ENCODE results near the gene GLIS1. TPM values are rescaled to one million over a fixed set of nuclear protein-coding genes. Genes with fewer than 3 reads are reported as not detected.

GLIS1 gene
- total and polyA plus RNA-seq, 9 donors, result 0.12 to 2.9 (median 0.48) TPM; not detected in 1

DNA sequence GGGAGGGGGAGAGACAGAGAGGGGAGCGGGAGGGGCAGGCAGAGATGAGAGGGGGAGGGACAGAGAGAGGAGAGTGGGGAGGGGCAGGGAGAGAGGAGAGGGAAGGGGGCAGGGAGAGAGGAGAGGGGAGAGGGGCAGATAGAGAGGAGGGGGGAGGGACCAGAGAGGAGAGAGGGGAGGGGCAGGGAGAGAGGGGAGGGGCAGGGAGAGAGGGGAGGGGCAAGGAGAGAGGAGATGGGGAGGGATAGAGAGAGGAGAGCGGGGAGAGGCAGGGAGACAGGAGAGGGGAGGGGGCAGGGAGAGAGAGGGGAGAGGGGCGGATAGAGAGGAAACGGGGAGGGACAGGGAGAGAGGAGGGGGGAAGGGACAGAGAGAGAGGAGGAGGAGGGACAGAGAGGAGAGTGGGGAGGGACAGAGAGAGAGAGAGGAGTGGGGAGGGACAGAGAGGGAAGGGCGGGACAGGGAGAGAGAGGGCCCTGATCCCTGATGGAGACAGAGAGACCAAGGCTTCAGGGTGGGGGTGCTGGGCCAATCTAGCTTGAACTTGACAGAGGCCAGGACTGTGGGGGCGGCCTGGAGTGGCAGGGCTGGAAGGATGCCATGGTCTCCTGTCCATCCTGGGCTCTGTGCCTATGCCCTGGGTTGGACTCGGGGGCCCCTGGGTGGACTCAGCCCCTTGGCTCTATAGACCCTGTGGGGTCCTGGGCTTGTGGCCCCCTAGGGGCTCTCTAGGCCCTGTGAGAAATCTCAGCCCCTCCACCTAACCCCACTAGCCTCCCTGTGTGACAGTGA, 236.1 kb downstream of the GLIS1 start:
- WGBS, 3 donors, result 55 to 73% (median 58%) methylated on average over 4 to 7 of the region's 7 CpGs
- no peak for DNase-seq
- H3K4me1 ChIP-seq (ENCODE audit: insufficient read depth), result no peaks in the 10 kb centered on the region
- H3K4me3 ChIP-seq, result no peak overlapping the region
- intact Hi-C loops (cut with DNase I), result no loop called here
- no peak overlapping the region for H3K27ac ChIP-seq
- TF ChIP-seq EP300 (IDR thresholded peaks at IDR 0.05), result no peak
- TF ChIP-seq, protein P1, sequence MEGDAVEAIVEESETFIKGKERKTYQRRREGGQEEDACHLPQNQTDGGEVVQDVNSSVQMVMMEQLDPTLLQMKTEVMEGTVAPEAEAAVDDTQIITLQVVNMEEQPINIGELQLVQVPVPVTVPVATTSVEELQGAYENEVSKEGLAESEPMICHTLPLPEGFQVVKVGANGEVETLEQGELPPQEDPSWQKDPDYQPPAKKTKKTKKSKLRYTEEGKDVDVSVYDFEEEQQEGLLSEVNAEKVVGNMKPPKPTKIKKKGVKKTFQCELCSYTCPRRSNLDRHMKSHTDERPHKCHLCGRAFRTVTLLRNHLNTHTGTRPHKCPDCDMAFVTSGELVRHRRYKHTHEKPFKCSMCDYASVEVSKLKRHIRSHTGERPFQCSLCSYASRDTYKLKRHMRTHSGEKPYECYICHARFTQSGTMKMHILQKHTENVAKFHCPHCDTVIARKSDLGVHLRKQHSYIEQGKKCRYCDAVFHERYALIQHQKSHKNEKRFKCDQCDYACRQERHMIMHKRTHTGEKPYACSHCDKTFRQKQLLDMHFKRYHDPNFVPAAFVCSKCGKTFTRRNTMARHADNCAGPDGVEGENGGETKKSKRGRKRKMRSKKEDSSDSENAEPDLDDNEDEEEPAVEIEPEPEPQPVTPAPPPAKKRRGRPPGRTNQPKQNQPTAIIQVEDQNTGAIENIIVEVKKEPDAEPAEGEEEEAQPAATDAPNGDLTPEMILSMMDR (IDR thresholded peaks at IDR 0.05), result no peak
- TF ChIP-seq POLR2A (IDR thresholded peaks at IDR 0.05), result no peak
- no peaks in the 10 kb centered on the region for H3K9me3 ChIP-seq
- no peaks in the 10 kb centered on the region for H3K27me3 ChIP-seq
- no peaks in the 10 kb centered on the region for H3K36me3 ChIP-seq

DNA sequence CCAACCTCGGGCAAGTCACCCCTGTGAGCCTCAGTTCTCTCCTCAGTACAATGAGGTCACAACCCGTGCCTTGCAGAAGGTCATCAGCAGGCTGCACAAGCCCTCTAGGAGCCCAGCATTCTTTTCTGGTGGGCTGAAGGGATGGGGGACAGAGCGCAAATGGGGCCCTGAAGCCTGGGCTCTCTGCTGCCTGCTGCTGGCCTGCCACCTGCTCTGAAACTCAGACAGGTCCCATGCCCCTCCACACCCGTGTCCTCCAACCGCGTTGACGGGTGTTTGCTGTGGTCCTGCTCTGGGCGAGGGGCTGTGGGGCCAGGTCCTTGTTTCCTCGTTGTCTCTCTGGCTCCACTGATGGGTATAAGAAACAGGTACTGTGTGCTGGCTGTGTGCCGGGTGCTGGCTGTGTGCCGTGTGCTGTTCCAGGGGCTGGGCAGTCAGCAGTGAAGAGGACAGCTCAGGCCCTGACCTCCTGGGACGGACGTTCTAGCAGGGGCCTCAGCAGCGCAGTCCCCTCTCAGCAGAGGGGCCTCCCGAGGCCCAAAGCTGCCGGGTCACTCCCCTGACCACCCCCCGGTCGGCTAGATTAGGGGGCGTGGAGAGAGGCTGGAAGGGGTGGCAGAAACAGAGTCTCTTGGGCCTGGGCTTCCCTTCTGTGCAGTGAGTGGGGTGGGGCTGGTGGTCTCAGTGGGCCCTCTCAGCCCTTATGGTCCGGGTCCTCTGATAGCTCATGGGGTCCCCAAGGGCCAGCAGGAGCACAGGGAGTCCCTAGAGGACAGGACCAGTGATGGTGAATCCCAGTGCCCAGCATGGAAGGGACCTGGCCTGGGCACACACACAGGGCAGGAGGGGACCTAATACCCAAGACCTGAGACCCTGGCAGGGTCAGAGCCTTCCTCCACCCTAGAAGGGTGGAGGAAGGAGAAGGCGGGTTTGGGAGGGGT, 237.6 kb downstream of the GLIS1 start:
- no peaks in the 10 kb centered on the region for H3K36me3 ChIP-seq
- intact Hi-C loops (cut with DNase I), result no loop called here
- no peak overlapping the region for H3K27ac ChIP-seq
- H3K4me3 ChIP-seq, result no peak overlapping the region
- no peaks in the 10 kb centered on the region for H3K9me3 ChIP-seq
- no peak for DNase-seq
- no peaks in the 10 kb centered on the region for H3K27me3 ChIP-seq
- WGBS, 3 donors, result 54 to 63% (median 59%) methylated on average over 20 to 21 of the region's 21 CpGs
- TF ChIP-seq EP300 (IDR thresholded peaks at IDR 0.05), result no peak
- TF ChIP-seq POLR2A (IDR thresholded peaks at IDR 0.05), result no peak
- TF ChIP-seq, protein P1 (IDR thresholded peaks at IDR 0.05), result no peak
- H3K4me1 ChIP-seq (ENCODE audit: insufficient read depth), result no peaks in the 10 kb centered on the region

DNA sequence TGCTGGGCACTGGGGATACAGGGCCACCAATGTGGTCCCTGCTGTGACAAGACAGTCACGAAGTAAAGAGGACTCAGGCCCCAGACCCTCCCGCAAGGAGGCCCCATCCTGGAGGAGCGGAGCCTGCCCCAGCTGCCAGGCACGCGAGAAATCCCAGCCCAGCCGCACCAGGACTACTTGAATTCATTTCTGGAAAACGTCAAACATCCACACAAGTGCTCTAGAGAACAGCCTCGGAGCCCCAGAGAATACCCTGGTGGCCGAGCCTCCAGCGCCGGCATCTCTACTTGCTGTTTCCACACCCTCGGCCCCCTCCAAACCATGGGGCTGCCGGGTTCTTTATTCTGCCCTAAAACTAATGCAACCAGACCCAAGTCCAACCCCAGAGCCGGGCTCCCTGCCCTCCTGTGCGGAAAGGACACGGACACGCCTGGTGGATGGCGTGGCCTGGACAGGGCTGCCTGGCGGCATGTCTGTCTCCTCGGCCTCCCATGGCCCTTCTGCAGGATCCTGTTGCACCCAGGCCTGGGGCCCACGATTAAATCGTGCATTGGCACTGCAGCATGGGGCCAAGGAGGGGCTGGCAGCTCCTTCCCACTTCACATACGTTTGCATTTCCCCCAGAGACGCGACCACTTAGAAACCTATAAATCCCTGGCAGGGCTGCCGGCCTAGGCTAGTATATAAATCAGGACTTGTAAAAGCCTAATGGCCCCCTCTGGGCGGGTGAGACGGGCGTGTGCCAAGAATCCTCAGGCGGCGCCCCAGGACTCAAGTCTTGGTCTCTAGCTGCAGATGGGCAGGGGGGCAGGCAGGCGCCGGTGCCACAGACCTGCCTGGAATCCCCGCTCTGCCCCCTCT, 238.5 kb downstream of the GLIS1 start:
- WGBS, 3 donors, result 80 to 83% (median 82%) methylated on average over 34 of the region's 34 CpGs
- no peaks in the 10 kb centered on the region for H3K36me3 ChIP-seq
- TF ChIP-seq, protein P1 (IDR thresholded peaks at IDR 0.05), result no peak
- TF ChIP-seq POLR2A (IDR thresholded peaks at IDR 0.05) (no peak), EP300 (IDR thresholded peaks at IDR 0.05) (no peak)
- no peaks in the 10 kb centered on the region for H3K9me3 ChIP-seq
- H3K27me3 ChIP-seq, result no peaks in the 10 kb centered on the region
- no peak overlapping the region for H3K4me3 ChIP-seq
- no peak for DNase-seq
- H3K27ac ChIP-seq, result no peak overlapping the region
- H3K4me1 ChIP-seq (ENCODE audit: insufficient read depth), result no peaks in the 10 kb centered on the region
- intact Hi-C loops (cut with DNase I), result no loop called here

Measured in ovary (tissue), 9 donors.